ENCODE results near the gene LMX1B.
A peak's percentile ranks its signal among the peaks of the same experiment; 100 is the strongest.

LMX1B gene

GRCh38 chr9:126626127-126626925 lies 12.6 kb downstream of the LMX1B start:
- DNase-seq (ENCODE audit: low read depth) = no peak
- no peak overlapping the region for H3K4me3 ChIP-seq (ENCODE audit: low read length)
- TF ChIP-seq CTCF (conservative IDR thresholded peaks at IDR 0.05; ENCODE audit: low read depth, low read length) = no peak

- no peak for TF ChIP-seq CTCF (conservative IDR thresholded peaks at IDR 0.05; ENCODE audit: low read depth, low read length)
- no peak overlapping the region for H3K4me3 ChIP-seq (ENCODE audit: low read length)
- no peak for DNase-seq (ENCODE audit: low read depth)
Observed at GRCh38 chr9:126626926-126627233, 13.2 kb downstream of the LMX1B start.

GRCh38 chr9:126628146-126628545 lies 14.4 kb downstream of the LMX1B start:
- H3K4me3 ChIP-seq (ENCODE audit: low read length) = no peak overlapping the region
- TF ChIP-seq CTCF (conservative IDR thresholded peaks at IDR 0.05; ENCODE audit: low read depth, low read length) = no peak
- DNase-seq (ENCODE audit: low read depth) = no peak

GRCh38 chr9:126628969-126629674 lies 15.4 kb downstream of the LMX1B start:
- TF ChIP-seq CTCF (conservative IDR thresholded peaks at IDR 0.05; ENCODE audit: low read depth, low read length) = no peak
- no peak for DNase-seq (ENCODE audit: low read depth)
- no peak overlapping the region for H3K4me3 ChIP-seq (ENCODE audit: low read length)

- no peak for TF ChIP-seq CTCF (conservative IDR thresholded peaks at IDR 0.05; ENCODE audit: low read depth, low read length)
- no peak overlapping the region for H3K4me3 ChIP-seq (ENCODE audit: low read length)
- DNase-seq (ENCODE audit: low read depth) = no peak
Observed at GRCh38 chr9:126630458-126631237, 16.9 kb downstream of the LMX1B start.

- DNase-seq (ENCODE audit: low read depth) = no peak
- H3K4me3 ChIP-seq (ENCODE audit: low read length) = no peak overlapping the region
- peak; percentile 10 for TF ChIP-seq CTCF (conservative IDR thresholded peaks at IDR 0.05; ENCODE audit: low read depth, low read length)
Observed at GRCh38 chr9:126631254-126631653, 17.5 kb downstream of the LMX1B start.

Measured in retinal pigment epithelial cell (primary cell).